Astrocyte (in vitro differentiated cells and primary cell): ENCODE measurements around the gene WDR73.

ENCODE experiments used
- EZH2 ChIP-seq: IDR thresholded peaks from 2 replicates; pipeline ENCODE4 v1.6.1; 2012; ENCODE audit warnings: mild to moderate bottlenecking, low read length, inconsistent platforms; ENCODE audit not compliant: insufficient read depth
- TF ChIP-seq, protein P1 (sequence below): IDR thresholded peaks from 2 replicates; pipeline ENCODE4 v1.5.1; 2011; ENCODE audit warnings: low read depth, mild to moderate bottlenecking, inconsistent platforms, low read length, moderate library complexity; ENCODE audit not compliant: insufficient read depth

DNA sequence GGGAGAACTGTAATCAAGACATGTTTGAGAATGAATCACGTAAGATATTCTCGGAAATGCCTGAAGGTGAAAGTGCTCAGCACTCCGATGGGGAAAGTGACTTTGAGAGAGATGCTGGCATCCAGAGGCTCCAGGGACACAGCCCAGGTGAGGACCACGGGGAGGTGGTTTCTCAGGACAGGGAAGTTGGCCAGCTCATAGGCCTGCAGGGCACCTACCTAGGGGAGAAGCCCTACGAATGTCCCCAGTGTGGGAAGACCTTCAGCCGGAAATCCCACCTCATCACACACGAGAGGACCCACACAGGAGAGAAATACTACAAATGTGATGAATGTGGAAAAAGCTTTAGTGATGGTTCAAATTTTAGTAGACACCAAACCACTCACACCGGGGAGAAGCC is 33.5 kb downstream of the WDR73 start:
- TF ChIP-seq, protein P1, sequence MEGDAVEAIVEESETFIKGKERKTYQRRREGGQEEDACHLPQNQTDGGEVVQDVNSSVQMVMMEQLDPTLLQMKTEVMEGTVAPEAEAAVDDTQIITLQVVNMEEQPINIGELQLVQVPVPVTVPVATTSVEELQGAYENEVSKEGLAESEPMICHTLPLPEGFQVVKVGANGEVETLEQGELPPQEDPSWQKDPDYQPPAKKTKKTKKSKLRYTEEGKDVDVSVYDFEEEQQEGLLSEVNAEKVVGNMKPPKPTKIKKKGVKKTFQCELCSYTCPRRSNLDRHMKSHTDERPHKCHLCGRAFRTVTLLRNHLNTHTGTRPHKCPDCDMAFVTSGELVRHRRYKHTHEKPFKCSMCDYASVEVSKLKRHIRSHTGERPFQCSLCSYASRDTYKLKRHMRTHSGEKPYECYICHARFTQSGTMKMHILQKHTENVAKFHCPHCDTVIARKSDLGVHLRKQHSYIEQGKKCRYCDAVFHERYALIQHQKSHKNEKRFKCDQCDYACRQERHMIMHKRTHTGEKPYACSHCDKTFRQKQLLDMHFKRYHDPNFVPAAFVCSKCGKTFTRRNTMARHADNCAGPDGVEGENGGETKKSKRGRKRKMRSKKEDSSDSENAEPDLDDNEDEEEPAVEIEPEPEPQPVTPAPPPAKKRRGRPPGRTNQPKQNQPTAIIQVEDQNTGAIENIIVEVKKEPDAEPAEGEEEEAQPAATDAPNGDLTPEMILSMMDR = no peak
- TF ChIP-seq EZH2 = no peak
